GM03348 (cell line): ENCODE results near the gene DCAF11.

Source experiments
- DNase-seq: peaks from one replicate; pipeline ENCODE4 v3.0.0; 2012; ENCODE audit warnings: low spot score

Gene DCAF11

GRCh38 chr14:24079491-24080141 lies 35.0 kb upstream of the DCAF11 start:
- DNase-seq, result no peak

GRCh38 chr14:24080142-24080530 lies 34.4 kb upstream of the DCAF11 start:
- no peak for DNase-seq

GRCh38 chr14:24080888-24081738 lies 33.5 kb upstream of the DCAF11 start:
- DNase-seq, result peak; percentile 69

DNA sequence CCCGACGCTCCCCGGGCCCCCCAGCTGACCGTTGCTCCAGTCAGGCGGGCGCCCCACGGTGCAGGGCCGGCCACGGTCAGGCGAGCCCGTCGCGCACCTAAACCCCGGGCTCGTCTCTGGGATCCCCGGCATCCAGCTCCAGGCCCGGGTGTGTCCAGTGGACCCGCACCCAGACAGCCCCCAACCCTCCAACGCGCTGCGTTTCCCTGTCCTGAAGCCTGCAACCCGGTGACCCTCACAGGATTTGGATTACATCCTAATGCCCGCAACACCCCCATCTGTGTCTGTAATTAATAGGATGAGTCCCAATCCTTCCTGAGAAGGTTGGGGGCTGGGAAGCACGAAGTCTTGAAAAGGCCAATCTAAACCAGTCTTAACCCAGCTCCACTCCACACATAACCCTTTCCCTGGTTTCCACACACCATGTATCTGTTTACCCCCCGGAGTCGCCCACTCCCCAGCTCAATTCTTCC lies 32.8 kb upstream of the DCAF11 start:
- DNase-seq, result no peak

- no peak for DNase-seq
Observed at GRCh38 chr14:24082411-24083080, 32.0 kb upstream of the DCAF11 start.

DNA sequence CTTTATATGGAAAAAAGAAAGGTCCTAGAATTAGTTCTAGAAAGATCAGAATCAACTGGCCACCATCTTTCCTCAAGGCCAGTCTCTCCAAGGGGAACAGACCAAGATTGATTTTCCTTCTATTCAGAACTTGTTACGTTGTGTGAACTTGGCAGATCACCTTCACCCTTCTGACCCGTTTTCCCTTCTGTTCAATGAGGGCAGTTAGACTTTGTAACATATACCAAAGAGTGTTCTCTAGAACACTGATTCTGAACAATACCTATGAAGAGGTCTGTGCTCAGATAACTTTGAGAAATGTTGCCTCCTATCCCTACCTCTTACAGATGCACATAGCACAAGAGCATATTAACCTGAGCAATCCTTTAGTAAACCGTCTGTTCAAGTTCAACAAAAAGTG lies 31.1 kb upstream of the DCAF11 start:
- DNase-seq, result no peak

- DNase-seq, result no peak
Observed at GRCh38 chr14:24084440-24084839, 30.1 kb upstream of the DCAF11 start.

- DNase-seq, result no peak
Observed at GRCh38 chr14:24085215-24085614, 29.4 kb upstream of the DCAF11 start.

- DNase-seq, result no peak
Observed at GRCh38 chr14:24086193-24086955, 28.2 kb upstream of the DCAF11 start.

- no peak for DNase-seq
Observed at GRCh38 chr14:24087004-24087403, 27.6 kb upstream of the DCAF11 start.

DNA sequence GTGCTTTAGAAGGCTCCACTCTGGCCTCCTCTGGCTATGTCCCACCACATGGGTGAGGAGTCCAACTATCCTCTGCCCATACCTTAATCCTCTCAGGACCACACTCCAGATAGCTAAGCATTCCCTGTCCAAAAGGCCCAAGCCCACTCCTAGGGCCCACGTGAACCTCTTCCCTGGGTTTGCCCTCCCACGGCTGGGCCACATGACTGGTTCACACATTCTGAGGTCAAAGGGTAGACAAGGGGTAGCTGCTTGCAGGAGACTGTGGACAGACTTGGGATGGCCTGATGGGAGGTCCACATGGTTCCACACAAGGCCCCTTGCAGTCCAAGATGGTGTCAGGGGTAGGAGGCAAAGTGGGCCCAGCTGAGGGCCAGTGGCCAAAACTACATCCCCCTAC lies 26.5 kb upstream of the DCAF11 start:
- DNase-seq, result no peak

- no peak for DNase-seq
Observed at GRCh38 chr14:24089890-24090289, 24.7 kb upstream of the DCAF11 start.

DNA sequence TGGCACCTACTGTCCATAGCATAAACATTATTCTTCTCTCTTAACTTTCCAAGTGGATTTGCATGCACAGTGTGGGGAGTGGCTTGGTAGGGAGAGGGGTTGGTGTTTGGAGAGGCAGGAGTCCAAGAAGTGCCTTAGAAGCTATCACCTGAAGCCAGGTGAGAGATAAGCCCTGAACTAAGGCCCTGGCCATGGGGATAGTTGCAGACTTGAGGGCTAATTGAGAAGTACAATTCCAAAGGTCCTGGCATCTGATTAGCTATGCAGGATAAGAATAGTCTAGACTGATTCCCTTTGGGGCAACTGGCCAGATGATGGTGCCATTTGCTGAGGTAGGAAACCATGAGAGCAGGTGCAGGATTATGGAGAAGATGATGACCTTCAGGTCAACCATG lies 22.5 kb upstream of the DCAF11 start:
- no peak for DNase-seq

GRCh38 chr14:24092505-24093206 lies 21.9 kb upstream of the DCAF11 start:
- no peak for DNase-seq

DNA sequence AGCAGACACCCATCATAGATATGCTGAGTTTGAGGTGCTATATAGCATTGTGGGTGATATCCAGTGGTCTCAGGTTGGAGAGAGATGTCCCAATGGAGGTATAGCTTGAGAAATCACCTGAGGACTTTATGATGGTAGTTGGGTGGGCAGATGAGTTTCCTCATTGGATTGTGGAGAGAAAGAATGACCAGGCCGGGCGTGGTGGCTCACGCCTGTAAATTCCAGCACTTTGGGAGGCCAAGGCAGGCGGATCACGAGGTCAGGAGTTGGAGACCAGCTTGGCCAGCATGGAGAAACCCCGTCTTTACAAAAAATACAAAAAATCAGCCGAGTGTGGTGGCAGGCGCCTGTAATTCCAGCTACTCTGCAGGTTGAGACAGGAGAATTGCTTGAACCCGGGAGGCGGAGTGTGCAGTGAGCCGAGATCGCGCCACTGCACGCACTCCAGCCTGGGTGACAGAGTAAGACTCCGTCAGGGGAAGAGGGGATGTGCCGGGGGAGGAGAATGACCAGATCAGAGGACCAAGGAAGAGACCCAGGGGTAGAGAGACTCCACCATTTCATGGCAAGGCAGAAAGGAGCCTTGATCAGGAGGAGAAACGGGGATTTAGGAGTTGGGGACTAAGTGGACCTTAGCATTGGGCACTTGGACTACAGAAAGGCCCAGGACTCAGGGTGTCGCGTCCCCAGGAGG lies 21.2 kb upstream of the DCAF11 start:
- DNase-seq, result no peak

- peak; percentile 100 for DNase-seq
Observed at GRCh38 chr14:24093901-24094840, 20.4 kb upstream of the DCAF11 start, which contains the start of gene PCK2. PCK2 (plus strand) TSS chr14:24094311; CDS start chr14:24094406, 95 bp downstream.

GRCh38 chr14:24094841-24095270 lies 19.7 kb upstream of the DCAF11 start:
- DNase-seq, result no peak

DNA sequence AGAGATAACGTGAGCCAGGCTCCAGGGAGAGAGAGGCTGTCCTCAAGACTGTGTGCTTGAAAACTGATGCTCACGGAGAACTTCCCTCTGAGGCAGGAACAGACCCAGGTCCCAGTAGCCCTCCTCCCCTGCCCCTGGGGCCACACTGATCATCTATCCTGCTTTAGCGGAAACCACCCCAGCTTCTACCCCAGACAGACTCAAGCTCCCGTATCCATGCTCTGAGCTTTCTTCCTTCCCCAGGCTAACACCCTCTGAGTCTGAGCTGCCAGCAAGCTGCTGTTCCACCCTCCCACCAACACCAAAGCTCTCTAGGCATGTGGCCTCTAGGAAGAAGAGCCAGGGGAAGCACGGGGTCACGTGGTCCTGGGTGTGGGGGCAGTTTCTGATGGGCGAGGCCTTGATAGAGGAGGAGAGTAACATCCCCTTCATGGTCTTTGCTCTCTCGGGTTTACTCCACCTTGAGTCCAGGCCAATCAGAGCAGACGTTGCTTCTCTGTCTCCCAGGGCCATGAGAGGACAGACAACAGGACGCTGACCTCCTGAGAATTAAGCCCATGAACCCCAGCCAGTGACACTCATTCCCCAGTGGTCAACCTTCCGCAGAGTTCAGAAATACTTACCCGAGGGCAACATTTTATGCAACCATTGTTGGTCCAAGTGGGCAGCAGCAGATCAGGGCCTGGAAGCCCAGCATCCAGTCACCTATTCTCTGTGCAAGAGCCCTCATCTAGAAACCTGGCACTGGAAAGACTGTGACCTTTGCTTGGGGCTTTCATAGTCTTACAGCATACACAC lies 19.1 kb upstream of the DCAF11 start:
- DNase-seq, result peak; percentile 85
